Loucy (cell line): Measurements from ENCODE around the gene LCTL.

ENCODE experiments used
- H2AFZ ChIP-seq: fragments of 200-600 bp; sonication (generic); 2 replicates; pipeline ENCODE4 v1.6.0; 2016; ENCODE audit warnings: antibody characterized with exemption, mild to moderate bottlenecking, low read length, moderate library complexity
- H3F3A ChIP-seq: fragments of 200-600 bp; 2 replicates; pipeline ENCODE4 v1.6.0; 2016; ENCODE audit warnings: antibody characterized with exemption, low read depth, mild to moderate bottlenecking
- H3K27me3 ChIP-seq: fragments of 200-600 bp; sonication (generic); 2 replicates; pipeline ENCODE4 v1.6.1; 2014; ENCODE audit warnings: low read length, mild to moderate bottlenecking; ENCODE audit not compliant: insufficient read depth, poor library complexity, severe bottlenecking
- H3K36me3 ChIP-seq: fragments of 200-600 bp; sonication (generic); 2 replicates; pipeline ENCODE4 v1.6.1; 2016; ENCODE audit warnings: low read length; ENCODE audit not compliant: insufficient read depth
- H3K4me1 ChIP-seq: fragments of 200-600 bp; sonication (generic); 2 replicates; pipeline ENCODE4 v1.5.1; 2014; ENCODE audit warnings: low read length, mild to moderate bottlenecking; ENCODE audit not compliant: insufficient read depth, poor library complexity, severe bottlenecking
- H3K4me2 ChIP-seq: fragments of 200-600 bp; sonication (generic); 2 replicates; pipeline ENCODE4 v1.6.0; 2014; ENCODE audit warnings: antibody characterized with exemption, low read length, low read depth, mild to moderate bottlenecking; ENCODE audit not compliant: poor library complexity, severe bottlenecking
- H3K4me3 ChIP-seq: fragments of 200-600 bp; sonication (generic); 2 replicates; pipeline ENCODE4 v1.5.1; 2014; ENCODE audit warnings: low read length, mild to moderate bottlenecking, mixed read lengths; ENCODE audit not compliant: poor library complexity, severe bottlenecking
- H3K79me2 ChIP-seq: fragments of 200-600 bp; sonication (generic); 2 replicates; pipeline ENCODE4 v1.6.1; 2014; ENCODE audit warnings: low read length; ENCODE audit not compliant: insufficient read depth
- H3K9ac ChIP-seq: fragments of 200-600 bp; sonication (generic); 2 replicates; pipeline ENCODE4 v1.6.0; 2014; ENCODE audit warnings: mild to moderate bottlenecking, low read depth, low read length, moderate library complexity; ENCODE audit not compliant: poor library complexity, severe bottlenecking
- H3K9me2 ChIP-seq: fragments of 200-600 bp; sonication (generic); replicated peaks from 2 replicates; pipeline ENCODE4 v1.6.1; 2016; ENCODE audit warnings: low read depth, low read length, mixed read lengths
- H3K9me3 ChIP-seq: fragments of 200-600 bp; sonication (generic); 2 replicates; pipeline ENCODE4 v1.6.1; 2014; ENCODE audit warnings: mild to moderate bottlenecking, antibody characterized with exemption, low read length, low read depth; ENCODE audit not compliant: insufficient read depth
- H4K20me1 ChIP-seq: fragments of 200-600 bp; sonication (generic); 2 replicates; pipeline ENCODE4 v1.6.0; 2014; ENCODE audit warnings: antibody characterized with exemption, low read length, mild to moderate bottlenecking; ENCODE audit not compliant: insufficient read depth, poor library complexity, severe bottlenecking
- EZH2phosphoT487 ChIP-seq: fragments of 200-600 bp; IDR thresholded peaks from 2 replicates; pipeline ENCODE4 v1.6.1; 2018; ENCODE audit warnings: antibody characterized with exemption, mild to moderate bottlenecking, moderate library complexity, borderline replicate concordance
- TF ChIP-seq, protein P1 (sequence below): fragments of 200-600 bp; sonication (generic); conservative IDR thresholded peaks from 2 replicates; pipeline ENCODE4 v1.5.1; 2014; ENCODE audit warnings: mild to moderate bottlenecking, antibody characterized with exemption, low read length

LCTL gene

DNA sequence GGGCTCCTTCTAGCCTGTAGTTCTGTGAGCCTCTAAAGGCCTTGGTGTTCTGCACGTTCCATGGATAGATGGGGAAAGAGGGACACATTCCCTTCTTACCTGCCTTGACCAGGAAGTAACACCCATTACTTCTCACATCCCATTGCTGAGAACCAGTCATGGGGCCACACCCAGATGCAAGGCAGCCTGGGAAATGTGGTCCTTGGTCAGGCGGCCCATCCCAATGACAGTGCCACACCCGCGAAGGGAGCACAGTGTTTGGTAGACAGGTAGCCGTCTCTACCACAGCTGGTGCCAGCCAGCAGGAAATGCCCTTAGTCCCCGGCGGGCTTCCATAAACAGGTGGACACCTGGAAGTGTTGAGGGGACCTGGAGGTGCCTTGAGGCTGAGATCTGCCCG lies 23.2 kb upstream of the LCTL start:
- no peaks in the 10 kb centered on the region for H3K79me2 ChIP-seq
- no peaks in the 10 kb centered on the region for H4K20me1 ChIP-seq
- no peaks in the 10 kb centered on the region for H3K36me3 ChIP-seq
- TF ChIP-seq, protein P1, sequence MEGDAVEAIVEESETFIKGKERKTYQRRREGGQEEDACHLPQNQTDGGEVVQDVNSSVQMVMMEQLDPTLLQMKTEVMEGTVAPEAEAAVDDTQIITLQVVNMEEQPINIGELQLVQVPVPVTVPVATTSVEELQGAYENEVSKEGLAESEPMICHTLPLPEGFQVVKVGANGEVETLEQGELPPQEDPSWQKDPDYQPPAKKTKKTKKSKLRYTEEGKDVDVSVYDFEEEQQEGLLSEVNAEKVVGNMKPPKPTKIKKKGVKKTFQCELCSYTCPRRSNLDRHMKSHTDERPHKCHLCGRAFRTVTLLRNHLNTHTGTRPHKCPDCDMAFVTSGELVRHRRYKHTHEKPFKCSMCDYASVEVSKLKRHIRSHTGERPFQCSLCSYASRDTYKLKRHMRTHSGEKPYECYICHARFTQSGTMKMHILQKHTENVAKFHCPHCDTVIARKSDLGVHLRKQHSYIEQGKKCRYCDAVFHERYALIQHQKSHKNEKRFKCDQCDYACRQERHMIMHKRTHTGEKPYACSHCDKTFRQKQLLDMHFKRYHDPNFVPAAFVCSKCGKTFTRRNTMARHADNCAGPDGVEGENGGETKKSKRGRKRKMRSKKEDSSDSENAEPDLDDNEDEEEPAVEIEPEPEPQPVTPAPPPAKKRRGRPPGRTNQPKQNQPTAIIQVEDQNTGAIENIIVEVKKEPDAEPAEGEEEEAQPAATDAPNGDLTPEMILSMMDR, result no peak
- TF ChIP-seq EZH2phosphoT487, result no peak
- H3K9ac ChIP-seq, result no peak overlapping the region
- H3K27me3 ChIP-seq, result no peaks in the 10 kb centered on the region
- no peak overlapping the region for H3K4me3 ChIP-seq
- no peaks in the 10 kb centered on the region for H3F3A ChIP-seq
- no peaks in the 10 kb centered on the region for H3K9me3 ChIP-seq
- H3K4me2 ChIP-seq, result no peak overlapping the region
- H3K4me1 ChIP-seq, result no peaks in the 10 kb centered on the region
- H2AFZ ChIP-seq, result no peak overlapping the region
- H3K9me2 ChIP-seq, result no peaks in the 10 kb centered on the region

DNA sequence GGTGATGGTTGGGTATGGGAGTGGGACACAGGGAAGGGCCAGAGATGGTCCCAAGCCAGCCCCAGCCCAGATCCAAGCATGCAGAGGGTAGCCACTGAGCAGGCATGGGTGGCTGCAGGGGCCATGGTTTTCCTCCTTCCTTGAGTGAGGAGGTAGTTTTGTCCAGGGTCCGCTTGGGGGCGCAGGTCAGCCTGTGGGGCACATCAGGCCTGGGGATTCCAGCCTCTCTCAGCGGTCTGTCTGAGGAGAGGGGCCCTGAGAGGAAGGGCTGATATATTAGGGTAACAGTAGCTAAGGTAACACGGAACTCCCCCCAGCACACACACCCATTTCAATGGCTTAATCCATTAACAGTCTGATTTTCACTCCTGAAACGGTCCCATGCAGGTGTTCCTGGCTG lies 22.7 kb upstream of the LCTL start:
- no peaks in the 10 kb centered on the region for H3K4me1 ChIP-seq
- H3F3A ChIP-seq, result no peaks in the 10 kb centered on the region
- no peak overlapping the region for H3K4me2 ChIP-seq
- no peak overlapping the region for H2AFZ ChIP-seq
- no peaks in the 10 kb centered on the region for H4K20me1 ChIP-seq
- TF ChIP-seq EZH2phosphoT487, result no peak
- TF ChIP-seq, protein P1, result no peak
- H3K9me3 ChIP-seq, result no peaks in the 10 kb centered on the region
- H3K36me3 ChIP-seq, result no peaks in the 10 kb centered on the region
- H3K9ac ChIP-seq, result no peak overlapping the region
- no peaks in the 10 kb centered on the region for H3K27me3 ChIP-seq
- H3K9me2 ChIP-seq, result no peaks in the 10 kb centered on the region
- no peaks in the 10 kb centered on the region for H3K79me2 ChIP-seq
- H3K4me3 ChIP-seq, result no peak overlapping the region

DNA sequence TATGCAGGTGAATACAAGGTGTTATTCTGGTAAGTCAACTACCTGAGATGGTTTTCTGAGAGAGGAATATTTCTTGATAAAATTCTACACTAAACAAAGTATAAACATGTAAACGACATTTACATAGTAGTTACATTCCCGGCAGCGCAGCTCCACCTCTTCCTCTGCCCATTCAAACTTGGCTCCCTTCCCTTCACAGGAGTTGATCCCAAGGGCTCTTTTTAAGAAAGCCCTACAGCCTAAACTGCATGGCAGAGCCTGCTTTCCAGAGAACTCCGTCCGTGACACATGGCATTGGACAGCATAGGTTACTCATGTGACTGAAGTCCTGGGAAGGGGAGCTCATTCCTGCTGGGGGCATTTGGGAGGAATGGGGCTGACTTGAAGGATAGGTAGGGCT lies 22.0 kb upstream of the LCTL start:
- no peaks in the 10 kb centered on the region for H3K4me1 ChIP-seq
- H3K36me3 ChIP-seq, result no peaks in the 10 kb centered on the region
- no peak overlapping the region for H3K4me3 ChIP-seq
- H3K9me2 ChIP-seq, result no peaks in the 10 kb centered on the region
- no peaks in the 10 kb centered on the region for H3K9me3 ChIP-seq
- H2AFZ ChIP-seq, result no peak overlapping the region
- no peaks in the 10 kb centered on the region for H3K27me3 ChIP-seq
- no peaks in the 10 kb centered on the region for H4K20me1 ChIP-seq
- TF ChIP-seq EZH2phosphoT487, result no peak
- TF ChIP-seq, protein P1, result no peak
- H3K9ac ChIP-seq, result no peak overlapping the region
- no peaks in the 10 kb centered on the region for H3K79me2 ChIP-seq
- H3K4me2 ChIP-seq, result no peak overlapping the region
- H3F3A ChIP-seq, result no peaks in the 10 kb centered on the region
